HG03280 (cell line): Measurements from ENCODE around the gene SLC39A1.
"Not testable (repeated sequence)": the region's sequence is repeated elsewhere in the genome, so short reads cannot be mapped to it uniquely, and the experiment has no call there.

Experiments used
- ATAC-seq: cut with Tn5 transposase; IDR thresholded peaks from one replicate; pipeline ENCODE4 v1.9.1; 2021; ENCODE audit warnings: mild to moderate bottlenecking, moderate library complexity; ENCODE audit not compliant: unreplicated experiment

Gene SLC39A1

GRCh38 chr1:153932156-153933131 is 30.9 kb downstream of the SLC39A1 start:
- ATAC-seq = no peak

- no peak for ATAC-seq
Measured at GRCh38 chr1:153929981-153930948, 33.1 kb downstream of the SLC39A1 start.

- ATAC-seq = no peak
Measured at GRCh38 chr1:153929426-153929825, 33.9 kb downstream of the SLC39A1 start.

GRCh38 chr1:153928791-153929341 is 34.5 kb downstream of the SLC39A1 start:
- ATAC-seq = no peak

GRCh38 chr1:153928245-153928644 is 35.1 kb downstream of the SLC39A1 start:
- no peak for ATAC-seq

- no peak for ATAC-seq
Measured at GRCh38 chr1:153926405-153926804, 36.9 kb downstream of the SLC39A1 start.

GRCh38 chr1:153922972-153923925 is 40.1 kb downstream of the SLC39A1 start, which contains the start of gene GATAD2B:
Gene GATAD2B (minus strand): TSS chr1:153922972. CDS start chr1:153828347, 94,625 bp downstream.
- peak; percentile 95 for ATAC-seq

GRCh38 chr1:153922076-153922971 is 41.0 kb downstream of the SLC39A1 start:
- ATAC-seq = peak; percentile 23

- ATAC-seq = no peak
Measured at GRCh38 chr1:153921803-153922075, 41.6 kb downstream of the SLC39A1 start.

GRCh38 chr1:153921080-153921802 is 42.1 kb downstream of the SLC39A1 start:
- no peak for ATAC-seq

GRCh38 chr1:153919876-153920852 is 43.2 kb downstream of the SLC39A1 start:
- no peak for ATAC-seq

GRCh38 chr1:153916297-153916696 is 47.0 kb downstream of the SLC39A1 start:
- no peak for ATAC-seq

- no peak for ATAC-seq
Measured at GRCh38 chr1:153912349-153912748, 51.0 kb downstream of the SLC39A1 start.

- not testable (repeated sequence) for ATAC-seq
Measured at GRCh38 chr1:153910560-153910959, 52.8 kb downstream of the SLC39A1 start.
